Subcutaneous abdominal adipose tissue (tissue), 5 donors: Measurements from ENCODE around the gene TTPAL.

ENCODE experiments used
- H3K27ac ChIP-seq: one replicate; pipeline ENCODE4 v1.7.0; 2013; ENCODE audit warnings: low read depth, mild to moderate bottlenecking, inconsistent platforms, low read length, moderate library complexity
- H3K27me3 ChIP-seq, 5 donors: one replicate each; pipeline ENCODE4 v1.7.0; 2013; ENCODE audit warnings: low read length in 5 of 5, inconsistent platforms in 1 of 5; ENCODE audit not compliant: control insufficient read depth in 5 of 5, insufficient read depth in 4 of 5
- H3K36me3 ChIP-seq, 5 donors: one replicate each; pipeline ENCODE4 v1.7.0; 2013; ENCODE audit warnings: low read length in 5 of 5; ENCODE audit not compliant: control insufficient read depth in 5 of 5, insufficient read depth in 5 of 5
- H3K4me1 ChIP-seq, 5 donors: one replicate each; pipeline ENCODE4 v1.7.0; 2013; ENCODE audit warnings: low read length in 5 of 5, mild to moderate bottlenecking in 3 of 5, moderate library complexity in 1 of 5; ENCODE audit not compliant: control insufficient read depth in 5 of 5, insufficient read depth in 5 of 5
- H3K4me3 ChIP-seq, 5 donors: one replicate each; pipeline ENCODE4 v1.7.0; 2013; ENCODE audit warnings: low read length in 5 of 5, low read depth in 1 of 5
- H3K9ac ChIP-seq, 5 donors: one replicate each; pipeline ENCODE4 v1.7.0; 2013; ENCODE audit warnings: low read length in 5 of 5, mild to moderate bottlenecking in 4 of 5, moderate library complexity in 3 of 5
- H3K9me3 ChIP-seq, 5 donors: one replicate each; pipeline ENCODE4 v1.7.0; 2013; ENCODE audit warnings: low read length in 5 of 5; ENCODE audit not compliant: control insufficient read depth in 5 of 5
- donor health status: healthy.
- donor health status: healthy.
- donor health status: healthy.
- donor health status: healthy.
- donor health status: healthy.

The TTPAL gene

GRCh38 chr20:44431118-44431501 is 44.6 kb upstream of the TTPAL start:
- Histone ChIP-seq H3K27me3 (peaks cover 0 to 11% (median 7%) of the 10 kb centered on the region in 5 donors), H3K36me3 (no peaks in the 10 kb centered on the region), H3K4me1 (no peaks in the 10 kb centered on the region), H3K9me3 (no peaks in the 10 kb centered on the region), H3K27ac (no peak overlapping the region), H3K9ac (no peak overlapping the region), H3K4me3 (no peak overlapping the region)

- Histone ChIP-seq H3K36me3 (no peaks in the 10 kb centered on the region), H3K27me3 (peaks cover 0 to 11% (median 7%) of the 10 kb centered on the region in 5 donors), H3K4me1 (no peaks in the 10 kb centered on the region), H3K9me3 (no peaks in the 10 kb centered on the region), H3K9ac (no peak overlapping the region), H3K4me3 (no peak overlapping the region), H3K27ac (no peak overlapping the region)
Observed at GRCh38 chr20:44431502-44432234, 44.0 kb upstream of the TTPAL start.

GRCh38 chr20:44432618-44433577 is 42.8 kb upstream of the TTPAL start:
- Histone ChIP-seq H3K27me3 (peaks cover 0 to 11% (median 7%) of the 10 kb centered on the region in 5 donors), H3K9me3 (no peaks in the 10 kb centered on the region), H3K36me3 (no peaks in the 10 kb centered on the region), H3K9ac (no peak overlapping the region), H3K4me1 (no peaks in the 10 kb centered on the region), H3K4me3 (no peak overlapping the region), H3K27ac (no peak overlapping the region)

GRCh38 chr20:44433751-44434538 is 41.7 kb upstream of the TTPAL start:
- H3K9me3 ChIP-seq, result no peaks in the 10 kb centered on the region
- H3K27me3 ChIP-seq, result peaks cover 0 to 11% (median 7%) of the 10 kb centered on the region in 5 donors
- no peaks in the 10 kb centered on the region for H3K36me3 ChIP-seq
- no peaks in the 10 kb centered on the region for H3K4me1 ChIP-seq
- no peak overlapping the region for H3K27ac ChIP-seq
- no peak overlapping the region for H3K4me3 ChIP-seq
- no peak overlapping the region for H3K9ac ChIP-seq

- Histone ChIP-seq H3K4me3 (no peak overlapping the region), H3K9me3 (no peaks in the 10 kb centered on the region), H3K27ac (no peak overlapping the region), H3K9ac (no peak overlapping the region), H3K27me3 (peaks cover 0 to 11% (median 0%) of the 10 kb centered on the region in 5 donors), H3K36me3 (no peaks in the 10 kb centered on the region), H3K4me1 (no peaks in the 10 kb centered on the region)
Observed at GRCh38 chr20:44435630-44436335, 39.9 kb upstream of the TTPAL start.

- H3K27ac ChIP-seq, result no peak overlapping the region
- no peak overlapping the region for H3K9ac ChIP-seq
- H3K36me3 ChIP-seq, result no peaks in the 10 kb centered on the region
Observed at GRCh38 chr20:44436393-44436792, 39.3 kb upstream of the TTPAL start.

GRCh38 chr20:44437497-44437896 is 38.2 kb upstream of the TTPAL start:
- no peak overlapping the region for H3K4me3 ChIP-seq
- H3K4me1 ChIP-seq, result peaks cover 0 to 4% (median 2%) of the 10 kb centered on the region in 5 donors
- H3K36me3 ChIP-seq, result no peaks in the 10 kb centered on the region
- H3K27ac ChIP-seq, result no peak overlapping the region
- H3K27me3 ChIP-seq, result peaks cover 0 to 4% (median 0%) of the 10 kb centered on the region in 5 donors
- no peak overlapping the region for H3K9ac ChIP-seq
- no peaks in the 10 kb centered on the region for H3K9me3 ChIP-seq

More at GRCh38 chr20:44436393-44436792, 39.3 kb upstream of the TTPAL start:
- no peaks in the 10 kb centered on the region for H3K9me3 ChIP-seq
- no peak overlapping the region for H3K4me3 ChIP-seq
- peaks cover 0 to 9% (median 0%) of the 10 kb centered on the region in 5 donors for H3K27me3 ChIP-seq
- H3K4me1 ChIP-seq, result no peaks in the 10 kb centered on the region

GRCh38 chr20:44438782-44439181 is 36.9 kb upstream of the TTPAL start:
- no peak overlapping the region for H3K9ac ChIP-seq
- H3K27me3 ChIP-seq, result peaks cover 0 to 2% (median 0%) of the 10 kb centered on the region in 5 donors
- no peak overlapping the region for H3K27ac ChIP-seq
- H3K4me3 ChIP-seq, result no peak overlapping the region
- H3K36me3 ChIP-seq, result no peaks in the 10 kb centered on the region
- peaks cover 0 to 9% (median 5%) of the 10 kb centered on the region in 5 donors for H3K4me1 ChIP-seq
- H3K9me3 ChIP-seq, result no peaks in the 10 kb centered on the region

GRCh38 chr20:44439318-44439717 is 36.4 kb upstream of the TTPAL start:
- Histone ChIP-seq H3K4me1 (peaks cover 0 to 9% (median 5%) of the 10 kb centered on the region in 5 donors), H3K36me3 (no peaks in the 10 kb centered on the region), H3K9me3 (no peaks in the 10 kb centered on the region), H3K27ac (no peak overlapping the region), H3K4me3 (no peak overlapping the region), H3K9ac (no peak overlapping the region), H3K27me3 (no peaks in the 10 kb centered on the region)
